Breast epithelium (tissue), 4 donors: Measurements from ENCODE around the gene KLHL12. TPM values are rescaled to one million over a fixed set of nuclear protein-coding genes. Genes with fewer than 3 reads are reported as not detected.
A peak's percentile ranks its signal among the peaks of the same experiment; 100 is the strongest.

Source experiments
- DNase-seq, 2 donors: peaks; one replicate each; pipeline ENCODE4 v3.0.0-alpha.2; 2019; ENCODE audit warnings: low spot score in 2 of 2
- H3K27ac ChIP-seq, 2 donors: fragments of 200-600 bp; sonication (generic) in 1 of 2; one replicate each; pipeline ENCODE4 v1.5.1; 2016 to 2019; ENCODE audit warnings: mild to moderate bottlenecking in 1 of 2
- H3K27me3 ChIP-seq, 2 donors: fragments of 200-600 bp; sonication (generic) in 1 of 2; one replicate each; pipeline versions ENCODE4 v1.5.1 to v1.6.0; 2017 to 2019; ENCODE audit warnings: control low read depth in 1 of 2, mild to moderate bottlenecking in 1 of 2
- H3K36me3 ChIP-seq: fragments of 200-600 bp; one replicate; pipeline ENCODE4 v1.5.1; 2019
- H3K4me1 ChIP-seq, 2 donors: fragments of 200-600 bp; sonication (generic); one replicate each; pipeline ENCODE4 v1.5.1; 2016 to 2019; ENCODE audit warnings: control low read depth in 1 of 2
- H3K4me3 ChIP-seq, 3 donors: fragments of 200-600 bp; sonication (generic); 1 replicate in 2 of 3; 2 replicates in 1 of 3; pipeline ENCODE4 v1.5.1; 2016 to 2019; ENCODE audit warnings: mild to moderate bottlenecking in 3 of 3, moderate library complexity in 2 of 3
- H3K9me3 ChIP-seq, 2 donors: fragments of 200-600 bp; sonication (generic) in 1 of 2; one replicate each; pipeline ENCODE4 v1.5.1; 2016 to 2019; ENCODE audit warnings: control low read depth in 1 of 2
- POLR2A ChIP-seq: fragments of 450-650 bp; IDR thresholded peaks from one replicate; pipeline ENCODE4 v1.6.1; 2016; ENCODE audit warnings: antibody characterized with exemption, mild to moderate bottlenecking, moderate library complexity
- POLR2AphosphoS5 ChIP-seq, 3 donors: sonication (generic); formaldehyde crosslinking; IDR thresholded peaks; one replicate each; pipeline ENCODE4 v1.6.1; 2017; ENCODE audit warnings: antibody characterized with exemption in 3 of 3
- intact Hi-C: fragments of 100-400 bp; cut with DNase I; formaldehyde crosslinking; loops from one replicate; pipeline ENCODE4 v1.15.1; 2023; ENCODE audit warnings: low total_unique reads
- total RNA-seq, 3 donors: library from RNA; depleted of rRNA; stranded (reverse); fragments of >200 nt; gene quantifications; one replicate each; pipeline ENCODE4 v1.1.0, GENCODE V29; 2016
- TF ChIP-seq, protein P1 (sequence below), 3 donors: fragments of 450-650 bp; IDR thresholded peaks; one replicate each; pipeline ENCODE4 v1.5.1; 2016 to 2017; ENCODE audit warnings: antibody characterized with exemption in 3 of 3, mild to moderate bottlenecking in 3 of 3, moderate library complexity in 3 of 3

KLHL12 gene
- total RNA-seq, 3 donors from 2014 or later = 21.3 to 26.4 (median 25.5) TPM

DNA sequence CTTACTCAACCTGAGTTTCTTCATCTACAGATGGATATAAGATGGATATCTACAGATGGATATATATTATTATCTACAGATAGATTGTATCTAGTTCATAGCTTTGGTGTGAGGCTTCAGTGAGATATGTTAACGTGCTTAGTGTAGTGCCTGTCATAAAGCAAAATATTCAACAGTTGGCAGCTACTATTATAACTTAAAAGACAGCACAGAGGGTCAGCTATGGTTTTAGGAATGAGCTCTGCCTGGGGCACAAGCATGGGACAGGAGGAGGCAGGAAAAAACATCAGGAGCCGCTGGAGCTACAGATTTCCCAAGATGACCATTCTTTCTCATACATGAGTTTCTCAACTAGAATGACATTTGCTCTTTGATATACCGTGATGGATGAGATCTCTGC lies 41.3 kb upstream of the KLHL12 start:
- TF ChIP-seq POLR2AphosphoS5 (IDR thresholded peaks at IDR 0.05) (no peak), POLR2A (no peak)
- TF ChIP-seq, protein P1, sequence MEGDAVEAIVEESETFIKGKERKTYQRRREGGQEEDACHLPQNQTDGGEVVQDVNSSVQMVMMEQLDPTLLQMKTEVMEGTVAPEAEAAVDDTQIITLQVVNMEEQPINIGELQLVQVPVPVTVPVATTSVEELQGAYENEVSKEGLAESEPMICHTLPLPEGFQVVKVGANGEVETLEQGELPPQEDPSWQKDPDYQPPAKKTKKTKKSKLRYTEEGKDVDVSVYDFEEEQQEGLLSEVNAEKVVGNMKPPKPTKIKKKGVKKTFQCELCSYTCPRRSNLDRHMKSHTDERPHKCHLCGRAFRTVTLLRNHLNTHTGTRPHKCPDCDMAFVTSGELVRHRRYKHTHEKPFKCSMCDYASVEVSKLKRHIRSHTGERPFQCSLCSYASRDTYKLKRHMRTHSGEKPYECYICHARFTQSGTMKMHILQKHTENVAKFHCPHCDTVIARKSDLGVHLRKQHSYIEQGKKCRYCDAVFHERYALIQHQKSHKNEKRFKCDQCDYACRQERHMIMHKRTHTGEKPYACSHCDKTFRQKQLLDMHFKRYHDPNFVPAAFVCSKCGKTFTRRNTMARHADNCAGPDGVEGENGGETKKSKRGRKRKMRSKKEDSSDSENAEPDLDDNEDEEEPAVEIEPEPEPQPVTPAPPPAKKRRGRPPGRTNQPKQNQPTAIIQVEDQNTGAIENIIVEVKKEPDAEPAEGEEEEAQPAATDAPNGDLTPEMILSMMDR (IDR thresholded peaks at IDR 0.05) = no peak
- H3K4me1 ChIP-seq = peaks cover 0 to 9% of the 10 kb centered on the region in 2 donors
- H3K27me3 ChIP-seq = no peaks in the 10 kb centered on the region
- no peaks in the 10 kb centered on the region for H3K9me3 ChIP-seq
- peak overlapping the region in 1 of 2 donors; percentile 25 for H3K27ac ChIP-seq
- no peak overlapping the region for H3K4me3 ChIP-seq
- intact Hi-C loops = no loop called here
- DNase-seq = no peak
- no peaks in the 10 kb centered on the region for H3K36me3 ChIP-seq

GRCh38 chr1:202967684-202968281 lies 40.7 kb upstream of the KLHL12 start:
- H3K4me1 ChIP-seq = peaks cover 0 to 9% of the 10 kb centered on the region in 2 donors
- H3K27me3 ChIP-seq = no peaks in the 10 kb centered on the region
- DNase-seq = no peak
- H3K36me3 ChIP-seq = no peaks in the 10 kb centered on the region
- intact Hi-C loops = no loop called here
- peak overlapping the region; percentile 65 to 99 (median 90) for H3K4me3 ChIP-seq
- no peaks in the 10 kb centered on the region for H3K9me3 ChIP-seq
- peak overlapping the region; percentile 96 to 98 for H3K27ac ChIP-seq
- no peak for TF ChIP-seq POLR2AphosphoS5 (IDR thresholded peaks at IDR 0.05)
- TF ChIP-seq, protein P1 (IDR thresholded peaks at IDR 0.05) = peak in 1 of 3 donors; percentile 8

DNA sequence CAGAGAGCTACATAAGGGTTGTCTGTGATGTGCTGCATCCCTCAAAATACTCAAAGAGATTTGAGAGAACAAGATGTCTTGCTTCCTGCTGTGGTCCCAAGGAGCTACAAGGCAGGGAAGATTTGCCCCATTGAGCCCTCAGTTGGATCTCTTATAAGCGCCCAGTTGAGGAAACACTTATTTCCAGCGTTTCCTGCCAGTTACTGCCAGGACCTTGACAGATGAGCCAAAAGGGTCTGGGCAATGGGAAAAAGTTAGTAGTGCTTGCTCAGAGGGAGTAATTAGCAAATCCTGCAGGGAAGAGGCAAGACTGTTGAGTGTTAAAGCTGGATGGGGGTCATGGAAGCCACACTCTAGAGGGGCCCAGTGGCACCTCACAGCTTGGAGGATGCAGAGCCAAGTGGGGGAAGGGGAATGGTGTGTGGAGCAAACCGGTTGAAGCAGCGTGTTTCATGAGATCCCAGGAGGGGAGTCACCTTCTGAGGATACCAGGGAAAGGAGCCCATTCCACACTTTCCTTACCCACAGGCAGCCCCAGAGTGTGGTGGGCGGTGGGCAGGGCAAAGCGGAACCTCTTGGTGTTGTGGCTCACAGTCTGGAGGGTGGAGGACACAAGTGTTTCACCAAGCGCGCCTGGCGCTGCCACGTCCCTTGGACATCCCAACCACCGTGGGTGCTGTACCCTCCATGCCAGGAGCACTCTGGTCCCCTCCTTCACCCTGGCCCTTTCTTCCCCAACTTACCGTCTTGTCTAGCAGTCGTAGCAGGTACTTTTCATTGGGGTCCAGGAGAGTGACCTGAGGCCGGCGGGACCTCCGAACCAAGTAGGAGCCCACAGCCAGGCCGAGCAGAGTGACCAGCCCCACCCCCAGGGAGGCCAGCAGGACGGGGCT lies 39.2 kb upstream of the KLHL12 start:
- intact Hi-C loops = no loop called here
- Histone ChIP-seq H3K27me3 (no peaks in the 10 kb centered on the region), H3K4me3 (peak overlapping the region; percentile 65 to 99 (median 90)), H3K9me3 (no peaks in the 10 kb centered on the region), H3K27ac (peak overlapping the region; percentile 96 to 98), H3K4me1 (peaks cover 0 to 9% of the 10 kb centered on the region in 2 donors), H3K36me3 (no peaks in the 10 kb centered on the region)
- DNase-seq = no peak
- TF ChIP-seq, protein P1 (IDR thresholded peaks at IDR 0.05) = no peak
- TF ChIP-seq POLR2A (no peak), POLR2AphosphoS5 (IDR thresholded peaks at IDR 0.05) (no peak)

DNA sequence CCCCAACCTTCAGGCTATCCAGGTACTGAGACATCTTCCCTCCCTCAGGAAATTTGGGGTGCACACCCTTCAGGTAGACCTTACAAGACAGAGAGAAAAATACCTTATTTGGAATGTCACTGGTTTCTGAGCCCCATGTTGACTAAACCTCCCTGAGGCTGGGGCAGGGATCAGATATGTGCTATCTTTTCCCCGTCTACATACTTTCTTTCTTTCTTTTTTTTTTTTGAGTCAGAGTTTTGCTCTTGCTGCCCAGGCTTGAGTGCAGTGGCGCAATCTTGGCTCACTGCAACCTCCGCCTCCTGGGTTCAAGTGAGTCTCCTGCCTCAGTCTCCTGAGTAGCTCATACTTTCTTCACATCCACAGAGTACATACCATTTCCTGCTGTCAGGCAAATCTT lies 38.4 kb upstream of the KLHL12 start:
- no peaks in the 10 kb centered on the region for H3K9me3 ChIP-seq
- TF ChIP-seq POLR2A (no peak), POLR2AphosphoS5 (IDR thresholded peaks at IDR 0.05) (no peak)
- TF ChIP-seq, protein P1 (IDR thresholded peaks at IDR 0.05) = no peak
- no peak for DNase-seq
- H3K36me3 ChIP-seq = no peaks in the 10 kb centered on the region
- no peaks in the 10 kb centered on the region for H3K27me3 ChIP-seq
- no peak overlapping the region for H3K4me3 ChIP-seq
- peaks cover 0 to 9% of the 10 kb centered on the region in 2 donors for H3K4me1 ChIP-seq
- H3K27ac ChIP-seq = peak overlapping the region; percentile 59 to 96
- intact Hi-C loops = no loop called here
